Mucosa of rectum (tissue), 2 donors: ENCODE results near the gene SLC13A3.
A peak's percentile ranks its signal among the peaks of the same experiment; 100 is the strongest.

Experiments
- H3K27ac ChIP-seq, 2 donors: one replicate each; pipeline ENCODE4 v1.7.0; 2013; ENCODE audit warnings: inconsistent platforms in 2 of 2, low read depth in 2 of 2, low read length in 2 of 2
- H3K27me3 ChIP-seq, 2 donors: one replicate each; pipeline ENCODE4 v1.7.0; 2013; ENCODE audit warnings: low read length in 2 of 2; ENCODE audit not compliant: control insufficient read depth in 2 of 2, insufficient read depth in 2 of 2
- H3K36me3 ChIP-seq, 2 donors: one replicate each; pipeline ENCODE4 v1.7.0; 2013; ENCODE audit warnings: low read length in 2 of 2; ENCODE audit not compliant: control insufficient read depth in 2 of 2, insufficient read depth in 2 of 2
- H3K4me1 ChIP-seq, 2 donors: one replicate each; pipeline ENCODE4 v1.7.0; 2013; ENCODE audit warnings: low read length in 2 of 2, mild to moderate bottlenecking in 1 of 2; ENCODE audit not compliant: control insufficient read depth in 2 of 2, insufficient read depth in 2 of 2
- H3K4me3 ChIP-seq, 2 donors: one replicate each; pipeline ENCODE4 v1.7.0; 2013; ENCODE audit warnings: low read length in 2 of 2
- H3K9ac ChIP-seq, 2 donors: one replicate each; pipeline ENCODE4 v1.7.0; 2013; ENCODE audit warnings: low read length in 2 of 2, low read depth in 1 of 2, mild to moderate bottlenecking in 1 of 2
- H3K9me3 ChIP-seq, 2 donors: one replicate each; pipeline ENCODE4 v1.7.0; 2013; ENCODE audit warnings: low read length in 2 of 2; ENCODE audit not compliant: control insufficient read depth in 2 of 2
- donor health status: healthy.
- donor health status: Normal muscosa, but diverticular disease.

SLC13A3 gene

DNA sequence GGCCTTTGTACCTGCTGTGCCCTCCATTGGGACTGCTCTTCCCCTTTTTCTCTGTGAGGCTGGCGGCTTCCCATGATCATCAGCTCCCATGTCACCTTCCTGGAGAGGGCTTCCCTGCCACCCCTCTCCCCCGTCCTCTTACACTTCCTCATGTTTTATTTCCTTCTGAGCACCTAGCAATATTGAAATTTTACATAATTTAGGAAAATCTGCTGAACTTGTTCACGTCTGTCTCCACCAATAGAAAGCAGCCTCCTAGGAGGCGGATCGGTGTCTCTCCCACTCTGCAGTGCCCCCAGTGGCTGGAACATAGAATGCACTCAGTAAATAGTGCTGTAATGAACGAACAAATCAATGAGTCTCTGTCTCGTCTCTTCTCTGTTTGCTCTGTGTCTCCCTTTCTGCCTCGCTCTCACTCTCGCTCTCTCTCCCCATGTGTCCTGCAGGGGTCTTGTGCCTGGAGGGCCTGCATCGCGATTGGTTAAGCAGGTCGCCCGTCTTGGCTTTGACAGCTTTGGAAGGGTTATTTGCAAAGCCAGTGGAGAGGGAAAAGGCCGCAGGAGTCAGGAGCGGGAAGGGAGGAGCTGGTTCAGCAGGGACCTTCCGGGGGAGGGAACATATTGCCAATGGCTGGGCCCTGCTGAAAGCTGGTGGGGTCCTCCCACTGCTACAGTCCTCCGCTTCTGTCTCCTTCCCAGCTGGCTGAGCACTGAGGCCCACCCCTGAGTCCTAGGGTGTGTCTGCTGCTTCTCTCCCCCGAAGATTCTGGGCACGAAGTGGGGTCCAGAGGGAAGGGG, 88.7 kb downstream of the SLC13A3 start:
- H3K27me3 ChIP-seq = peaks cover 0 to 3% of the 10 kb centered on the region in 2 donors
- no peaks in the 10 kb centered on the region for H3K9me3 ChIP-seq
- peak overlapping the region; percentile 10 to 61 for H3K4me3 ChIP-seq
- H3K9ac ChIP-seq = no peak overlapping the region
- H3K4me1 ChIP-seq = peaks cover 0 to 3% of the 10 kb centered on the region in 2 donors
- no peaks in the 10 kb centered on the region for H3K36me3 ChIP-seq
- no peak overlapping the region for H3K27ac ChIP-seq

GRCh38 chr20:46562009-46562372, 89.3 kb downstream of the SLC13A3 start:
- Histone ChIP-seq H3K9ac (no peak overlapping the region), H3K4me1 (peaks cover 0 to 3% of the 10 kb centered on the region in 2 donors), H3K4me3 (peak overlapping the region in 1 of 2 donors; percentile 61), H3K27me3 (no peaks in the 10 kb centered on the region), H3K9me3 (no peaks in the 10 kb centered on the region), H3K36me3 (no peaks in the 10 kb centered on the region), H3K27ac (no peak overlapping the region)

GRCh38 chr20:46559685-46560440, 91.4 kb downstream of the SLC13A3 start:
- no peaks in the 10 kb centered on the region for H3K36me3 ChIP-seq
- no peak overlapping the region for H3K4me3 ChIP-seq
- H3K4me1 ChIP-seq = peaks cover 0 to 3% of the 10 kb centered on the region in 2 donors
- no peak overlapping the region for H3K9ac ChIP-seq
- H3K27ac ChIP-seq = no peak overlapping the region
- H3K9me3 ChIP-seq = no peaks in the 10 kb centered on the region
- H3K27me3 ChIP-seq = no peaks in the 10 kb centered on the region

DNA sequence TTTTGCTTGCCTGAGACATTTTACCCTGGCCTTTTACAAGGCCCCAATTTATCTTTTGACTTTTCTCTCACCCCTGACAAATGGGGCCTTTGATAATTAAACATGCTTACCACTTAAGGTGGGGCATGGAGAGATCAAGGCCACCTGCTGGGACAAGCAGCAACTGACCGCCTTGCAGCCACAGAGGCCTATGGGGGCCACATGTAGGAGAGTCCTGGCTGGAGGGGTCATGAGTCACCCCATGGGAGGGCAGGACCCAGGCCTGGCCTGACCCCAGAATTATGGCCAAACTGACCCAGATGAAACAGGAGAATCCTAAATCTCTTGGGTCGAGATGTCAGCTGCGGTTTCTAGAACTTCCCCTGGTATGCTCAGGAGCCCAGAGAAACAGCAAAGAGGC, 92.3 kb downstream of the SLC13A3 start:
- Histone ChIP-seq H3K36me3 (no peaks in the 10 kb centered on the region), H3K27me3 (no peaks in the 10 kb centered on the region), H3K4me3 (no peak overlapping the region), H3K9me3 (no peaks in the 10 kb centered on the region), H3K4me1 (peaks cover 3% of the 10 kb centered on the region in 2 donors), H3K9ac (no peak overlapping the region), H3K27ac (no peak overlapping the region)

- H3K36me3 ChIP-seq = no peaks in the 10 kb centered on the region
- H3K4me3 ChIP-seq = no peak overlapping the region
- H3K9me3 ChIP-seq = no peaks in the 10 kb centered on the region
- H3K27ac ChIP-seq = no peak overlapping the region
- no peak overlapping the region for H3K9ac ChIP-seq
- no peaks in the 10 kb centered on the region for H3K27me3 ChIP-seq
- H3K4me1 ChIP-seq = peaks cover 3% of the 10 kb centered on the region in 2 donors
These were observed 92.7 kb downstream of the SLC13A3 start for GRCh38 chr20:46558511-46558959.

GRCh38 chr20:46557231-46557956, 93.9 kb downstream of the SLC13A3 start:
- Histone ChIP-seq H3K4me3 (no peak overlapping the region), H3K36me3 (no peaks in the 10 kb centered on the region), H3K27me3 (no peaks in the 10 kb centered on the region), H3K9me3 (no peaks in the 10 kb centered on the region), H3K4me1 (peaks cover 0 to 3% of the 10 kb centered on the region in 2 donors), H3K9ac (no peak overlapping the region), H3K27ac (no peak overlapping the region)

- Histone ChIP-seq H3K9ac (no peak overlapping the region), H3K36me3 (no peaks in the 10 kb centered on the region), H3K27me3 (peaks cover 0 to 3% of the 10 kb centered on the region in 2 donors), H3K4me3 (no peak overlapping the region), H3K9me3 (no peaks in the 10 kb centered on the region), H3K27ac (no peak overlapping the region), H3K4me1 (peaks cover 0 to 3% of the 10 kb centered on the region in 2 donors)
These were observed 95.8 kb downstream of the SLC13A3 start for GRCh38 chr20:46555370-46555956.

DNA sequence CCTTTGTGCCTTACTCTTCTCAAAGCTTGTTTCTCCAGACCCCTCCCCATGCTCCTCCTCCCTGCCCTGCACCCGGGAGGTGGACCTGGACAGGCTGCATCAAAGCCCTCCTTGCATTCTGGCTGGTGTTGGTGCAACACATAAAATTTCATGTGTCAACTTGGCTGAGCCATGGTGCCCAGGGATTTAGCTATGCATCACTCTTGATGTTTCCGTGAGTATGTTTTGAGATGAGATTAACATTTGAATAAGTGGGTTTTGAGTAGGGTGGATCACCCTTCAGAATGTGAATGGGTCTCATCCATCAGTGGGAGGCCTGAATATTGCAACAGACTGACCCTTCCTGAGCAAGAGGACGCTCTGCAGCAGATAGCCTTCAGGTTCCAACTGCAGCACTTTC, 96.4 kb downstream of the SLC13A3 start:
- Histone ChIP-seq H3K27me3 (peaks cover 0 to 3% of the 10 kb centered on the region in 2 donors), H3K4me3 (no peak overlapping the region), H3K27ac (no peak overlapping the region), H3K36me3 (no peaks in the 10 kb centered on the region), H3K9me3 (no peaks in the 10 kb centered on the region), H3K9ac (no peak overlapping the region), H3K4me1 (peaks cover 0 to 3% of the 10 kb centered on the region in 2 donors)

DNA sequence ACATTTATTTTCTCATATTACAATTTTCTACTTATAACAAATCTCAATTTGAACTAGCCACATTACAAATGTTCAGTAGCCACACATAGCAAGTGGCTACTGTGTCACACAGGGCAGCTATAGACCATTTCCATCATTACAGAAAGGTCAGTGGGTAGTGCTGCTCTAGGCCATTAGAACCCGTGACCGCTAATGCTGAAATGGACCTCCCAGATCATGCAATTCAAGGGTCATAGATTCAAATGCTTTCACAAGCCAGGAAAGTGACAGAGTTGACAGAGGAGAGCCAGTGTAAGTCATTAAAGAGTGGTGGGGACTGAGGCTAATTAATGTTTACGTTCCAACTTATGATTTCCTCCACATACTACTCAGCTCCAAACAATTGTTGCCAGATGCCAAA, 97.3 kb downstream of the SLC13A3 start:
- H3K36me3 ChIP-seq = no peaks in the 10 kb centered on the region
- H3K4me1 ChIP-seq = peaks cover 0 to 3% of the 10 kb centered on the region in 2 donors
- H3K27me3 ChIP-seq = peaks cover 0 to 3% of the 10 kb centered on the region in 2 donors
- no peaks in the 10 kb centered on the region for H3K9me3 ChIP-seq
- no peak overlapping the region for H3K9ac ChIP-seq
- H3K27ac ChIP-seq = no peak overlapping the region
- H3K4me3 ChIP-seq = no peak overlapping the region
